ENCODE results near the gene CTNNA2.

DNA sequence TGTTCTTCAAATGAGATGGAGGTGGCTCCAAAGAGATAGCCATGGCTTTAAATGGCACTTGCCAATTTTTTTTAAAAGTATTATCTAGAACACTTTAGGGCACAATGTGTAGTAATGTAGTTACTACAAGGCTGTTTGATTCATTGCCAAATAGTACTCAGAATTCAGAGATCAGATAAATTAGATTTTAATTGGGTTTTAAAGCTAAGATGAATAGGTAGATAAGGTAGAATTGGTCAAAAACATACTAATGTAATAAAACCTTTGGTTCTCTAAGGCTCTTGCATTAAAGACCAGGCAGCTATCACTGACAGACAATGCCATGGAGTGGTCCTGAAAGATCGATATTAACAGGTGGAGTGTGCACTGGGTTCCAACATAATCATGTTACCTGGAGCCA is 425.8 kb downstream of the CTNNA2 start:
- TF ChIP-seq, protein P1, sequence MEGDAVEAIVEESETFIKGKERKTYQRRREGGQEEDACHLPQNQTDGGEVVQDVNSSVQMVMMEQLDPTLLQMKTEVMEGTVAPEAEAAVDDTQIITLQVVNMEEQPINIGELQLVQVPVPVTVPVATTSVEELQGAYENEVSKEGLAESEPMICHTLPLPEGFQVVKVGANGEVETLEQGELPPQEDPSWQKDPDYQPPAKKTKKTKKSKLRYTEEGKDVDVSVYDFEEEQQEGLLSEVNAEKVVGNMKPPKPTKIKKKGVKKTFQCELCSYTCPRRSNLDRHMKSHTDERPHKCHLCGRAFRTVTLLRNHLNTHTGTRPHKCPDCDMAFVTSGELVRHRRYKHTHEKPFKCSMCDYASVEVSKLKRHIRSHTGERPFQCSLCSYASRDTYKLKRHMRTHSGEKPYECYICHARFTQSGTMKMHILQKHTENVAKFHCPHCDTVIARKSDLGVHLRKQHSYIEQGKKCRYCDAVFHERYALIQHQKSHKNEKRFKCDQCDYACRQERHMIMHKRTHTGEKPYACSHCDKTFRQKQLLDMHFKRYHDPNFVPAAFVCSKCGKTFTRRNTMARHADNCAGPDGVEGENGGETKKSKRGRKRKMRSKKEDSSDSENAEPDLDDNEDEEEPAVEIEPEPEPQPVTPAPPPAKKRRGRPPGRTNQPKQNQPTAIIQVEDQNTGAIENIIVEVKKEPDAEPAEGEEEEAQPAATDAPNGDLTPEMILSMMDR (IDR thresholded peaks at IDR 0.05): no peak
- no peak for TF ChIP-seq POLR2AphosphoS5 (IDR thresholded peaks at IDR 0.05)
